Measurements from ENCODE around the gene VPS4B.
A peak's percentile ranks its signal among the peaks of the same experiment; 100 is the strongest.
"Not testable (repeated sequence)": the region's sequence is repeated elsewhere in the genome, so short reads cannot be mapped to it uniquely, and the experiment has no call there.

Gene VPS4B

DNA sequence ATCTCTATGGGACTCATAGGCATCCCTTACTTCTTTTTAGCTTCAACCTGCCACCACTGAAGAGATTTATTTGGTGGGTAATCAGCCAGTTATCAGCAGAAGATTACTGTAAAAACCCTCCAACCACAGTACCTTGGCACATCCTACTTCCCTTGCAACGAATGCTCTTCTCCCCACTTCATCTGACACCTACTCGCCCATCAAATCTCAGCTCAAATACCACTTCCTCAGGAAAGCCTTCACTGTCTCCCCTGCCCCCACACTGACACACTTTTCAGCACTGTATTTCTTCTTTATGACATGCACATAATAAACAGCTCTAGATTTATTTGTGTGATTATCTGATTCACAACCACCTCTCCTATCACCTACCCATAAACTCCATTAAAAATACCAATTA lies 58.3 kb downstream of the VPS4B start:
- peaks cover 7% of the 10 kb centered on the region; the same call in 1 of the 2 replicates for H3K4me1 ChIP-seq (ENCODE audit: control insufficient read depth, insufficient read depth, low read length)
- ChIA-PET CTCF (interaction anchor here (0.6 to 3.7 kb wide), 6 partner anchors 13 to 312 kb away, joined by 3 to 22 read pairs (median 3); no protein-coding TSS in a partner anchor), POLR2A (no interaction called here)
- peaks cover 28 to 31% of the 10 kb centered on the region in 2 experiments for H3K36me3 ChIP-seq (ENCODE audit: control insufficient read depth in 2 of 2, insufficient read depth in 1 of 2, low read length in 2 of 2)
- no peaks in the 10 kb centered on the region for H3K9me3 ChIP-seq (ENCODE audit: control insufficient read depth, insufficient read depth, low read depth, low read length)
- no peak overlapping the region for H3K4me3 ChIP-seq (ENCODE audit: low read depth, low read length)
- no peak overlapping the region for H3K27ac ChIP-seq (ENCODE audit: extremely low read depth, low read depth, low read length)
- TF ChIP-seq ZFP41 (tag by site-specific recombination; IDR thresholded peaks at IDR 0.05; ENCODE audit: borderline replicate concordance): no peak
- no peak for TF ChIP-seq ZNF555 (tag by site-specific recombination; conservative IDR thresholded peaks at IDR 0.05)
- TF ChIP-seq, protein P1, sequence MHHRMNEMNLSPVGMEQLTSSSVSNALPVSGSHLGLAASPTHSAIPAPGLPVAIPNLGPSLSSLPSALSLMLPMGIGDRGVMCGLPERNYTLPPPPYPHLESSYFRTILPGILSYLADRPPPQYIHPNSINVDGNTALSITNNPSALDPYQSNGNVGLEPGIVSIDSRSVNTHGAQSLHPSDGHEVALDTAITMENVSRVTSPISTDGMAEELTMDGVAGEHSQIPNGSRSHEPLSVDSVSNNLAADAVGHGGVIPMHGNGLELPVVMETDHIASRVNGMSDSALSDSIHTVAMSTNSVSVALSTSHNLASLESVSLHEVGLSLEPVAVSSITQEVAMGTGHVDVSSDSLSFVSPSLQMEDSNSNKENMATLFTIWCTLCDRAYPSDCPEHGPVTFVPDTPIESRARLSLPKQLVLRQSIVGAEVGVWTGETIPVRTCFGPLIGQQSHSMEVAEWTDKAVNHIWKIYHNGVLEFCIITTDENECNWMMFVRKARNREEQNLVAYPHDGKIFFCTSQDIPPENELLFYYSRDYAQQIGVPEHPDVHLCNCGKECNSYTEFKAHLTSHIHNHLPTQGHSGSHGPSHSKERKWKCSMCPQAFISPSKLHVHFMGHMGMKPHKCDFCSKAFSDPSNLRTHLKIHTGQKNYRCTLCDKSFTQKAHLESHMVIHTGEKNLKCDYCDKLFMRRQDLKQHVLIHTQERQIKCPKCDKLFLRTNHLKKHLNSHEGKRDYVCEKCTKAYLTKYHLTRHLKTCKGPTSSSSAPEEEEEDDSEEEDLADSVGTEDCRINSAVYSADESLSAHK (tag by site-specific recombination; IDR thresholded peaks at IDR 0.05): no peak
- no peak for TF ChIP-seq ZNF561 (tag by site-specific recombination; IDR thresholded peaks at IDR 0.05; ENCODE audit: borderline replicate concordance)
- no peak for TF ChIP-seq ZNF2 (tag by site-specific recombination; IDR thresholded peaks at IDR 0.05)
- peak; percentile 65; the same call in 1 of the 2 replicates for TF ChIP-seq EGR2 (tag by site-specific recombination; IDR thresholded peaks at IDR 0.05; ENCODE audit: low read depth)
- peak; percentile 63 for TF ChIP-seq ZFHX2 (tag by site-specific recombination; conservative IDR thresholded peaks at IDR 0.05)
- no peak for TF ChIP-seq ZBTB20 (tag by site-specific recombination; IDR thresholded peaks at IDR 0.05)
- TF ChIP-seq ZNF623 (tag by site-specific recombination; IDR thresholded peaks at IDR 0.05): peak; percentile 49
- no peak for TF ChIP-seq ZNF521 (tag by site-specific recombination; IDR thresholded peaks at IDR 0.05)
- TF ChIP-seq, protein P2, sequence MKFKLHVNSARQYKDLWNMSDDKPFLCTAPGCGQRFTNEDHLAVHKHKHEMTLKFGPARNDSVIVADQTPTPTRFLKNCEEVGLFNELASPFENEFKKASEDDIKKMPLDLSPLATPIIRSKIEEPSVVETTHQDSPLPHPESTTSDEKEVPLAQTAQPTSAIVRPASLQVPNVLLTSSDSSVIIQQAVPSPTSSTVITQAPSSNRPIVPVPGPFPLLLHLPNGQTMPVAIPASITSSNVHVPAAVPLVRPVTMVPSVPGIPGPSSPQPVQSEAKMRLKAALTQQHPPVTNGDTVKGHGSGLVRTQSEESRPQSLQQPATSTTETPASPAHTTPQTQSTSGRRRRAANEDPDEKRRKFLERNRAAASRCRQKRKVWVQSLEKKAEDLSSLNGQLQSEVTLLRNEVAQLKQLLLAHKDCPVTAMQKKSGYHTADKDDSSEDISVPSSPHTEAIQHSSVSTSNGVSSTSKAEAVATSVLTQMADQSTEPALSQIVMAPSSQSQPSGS (tag by site-specific recombination; IDR thresholded peaks at IDR 0.05; ENCODE audit: low read depth): no peak
- TF ChIP-seq ZNF223 (tag by site-specific recombination; IDR thresholded peaks at IDR 0.05): no peak

- peak; percentile 86 for TF ChIP-seq ZNF146 (tag by site-specific recombination; IDR thresholded peaks at IDR 0.05)
- TF ChIP-seq, protein P3, sequence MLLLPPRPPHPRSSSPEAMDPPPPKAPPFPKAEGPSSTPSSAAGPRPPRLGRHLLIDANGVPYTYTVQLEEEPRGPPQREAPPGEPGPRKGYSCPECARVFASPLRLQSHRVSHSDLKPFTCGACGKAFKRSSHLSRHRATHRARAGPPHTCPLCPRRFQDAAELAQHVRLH (tag by site-specific recombination; IDR thresholded peaks at IDR 0.05): peak; percentile 63; the same call in 1 of the 2 replicates
- H3K4me3 ChIP-seq (ENCODE audit: low read depth, low read length); H3K27ac ChIP-seq (ENCODE audit: extremely low read depth, low read depth, low read length); H3K9me3 ChIP-seq (ENCODE audit: control insufficient read depth, insufficient read depth, low read depth, low read length); POLR2A ChIA-PET; H3K4me1 ChIP-seq (ENCODE audit: control insufficient read depth, insufficient read depth, low read length): not testable (repeated sequence)
- CTCF ChIA-PET: interaction anchor here (0.6 to 3.7 kb wide), 7 partner anchors 13 to 312 kb away, joined by 3 to 22 read pairs (median 3); no protein-coding TSS in a partner anchor
- peaks cover 28 to 36% of the 10 kb centered on the region in 2 experiments for H3K36me3 ChIP-seq (ENCODE audit: control insufficient read depth in 2 of 2, insufficient read depth in 1 of 2, low read length in 2 of 2)
Observed at GRCh38 chr18:63363420-63363819, 58.9 kb downstream of the VPS4B start.

- no peak overlapping the region for H3K27ac ChIP-seq (ENCODE audit: extremely low read depth, low read depth, low read length)
- CTCF ChIA-PET: interaction anchor here (0.6 to 4.2 kb wide), 3 partner anchors 15 to 123 kb away, joined by 3 to 23 read pairs (median 3); no protein-coding TSS in a partner anchor
- H3K9me3 ChIP-seq (ENCODE audit: control insufficient read depth, insufficient read depth, low read depth, low read length): no peaks in the 10 kb centered on the region
- no peaks in the 10 kb centered on the region for H3K4me1 ChIP-seq (ENCODE audit: control insufficient read depth, insufficient read depth, low read length)
- H3K36me3 ChIP-seq (ENCODE audit: control insufficient read depth in 2 of 2, insufficient read depth in 1 of 2, low read length in 2 of 2): peaks cover 63 to 94% of the 10 kb centered on the region in 2 experiments
- POLR2A ChIA-PET: interaction anchor here (2.0 kb wide), 1 partner anchor 9 kb away, joined by 7 read pairs; no protein-coding TSS in a partner anchor
- no peak overlapping the region for H3K4me3 ChIP-seq (ENCODE audit: low read depth, low read length)
- TF ChIP-seq ZNF629 (tag by site-specific recombination; IDR thresholded peaks at IDR 0.05) (no peak), OVOL3 (tag by site-specific recombination; IDR thresholded peaks at IDR 0.05) (no peak), ZNF214 (tag by site-specific recombination; IDR thresholded peaks at IDR 0.05; ENCODE audit: borderline replicate concordance) (no peak), ZNF48 (tag by site-specific recombination; IDR thresholded peaks at IDR 0.05) (no peak)
- TF ChIP-seq, protein P4, sequence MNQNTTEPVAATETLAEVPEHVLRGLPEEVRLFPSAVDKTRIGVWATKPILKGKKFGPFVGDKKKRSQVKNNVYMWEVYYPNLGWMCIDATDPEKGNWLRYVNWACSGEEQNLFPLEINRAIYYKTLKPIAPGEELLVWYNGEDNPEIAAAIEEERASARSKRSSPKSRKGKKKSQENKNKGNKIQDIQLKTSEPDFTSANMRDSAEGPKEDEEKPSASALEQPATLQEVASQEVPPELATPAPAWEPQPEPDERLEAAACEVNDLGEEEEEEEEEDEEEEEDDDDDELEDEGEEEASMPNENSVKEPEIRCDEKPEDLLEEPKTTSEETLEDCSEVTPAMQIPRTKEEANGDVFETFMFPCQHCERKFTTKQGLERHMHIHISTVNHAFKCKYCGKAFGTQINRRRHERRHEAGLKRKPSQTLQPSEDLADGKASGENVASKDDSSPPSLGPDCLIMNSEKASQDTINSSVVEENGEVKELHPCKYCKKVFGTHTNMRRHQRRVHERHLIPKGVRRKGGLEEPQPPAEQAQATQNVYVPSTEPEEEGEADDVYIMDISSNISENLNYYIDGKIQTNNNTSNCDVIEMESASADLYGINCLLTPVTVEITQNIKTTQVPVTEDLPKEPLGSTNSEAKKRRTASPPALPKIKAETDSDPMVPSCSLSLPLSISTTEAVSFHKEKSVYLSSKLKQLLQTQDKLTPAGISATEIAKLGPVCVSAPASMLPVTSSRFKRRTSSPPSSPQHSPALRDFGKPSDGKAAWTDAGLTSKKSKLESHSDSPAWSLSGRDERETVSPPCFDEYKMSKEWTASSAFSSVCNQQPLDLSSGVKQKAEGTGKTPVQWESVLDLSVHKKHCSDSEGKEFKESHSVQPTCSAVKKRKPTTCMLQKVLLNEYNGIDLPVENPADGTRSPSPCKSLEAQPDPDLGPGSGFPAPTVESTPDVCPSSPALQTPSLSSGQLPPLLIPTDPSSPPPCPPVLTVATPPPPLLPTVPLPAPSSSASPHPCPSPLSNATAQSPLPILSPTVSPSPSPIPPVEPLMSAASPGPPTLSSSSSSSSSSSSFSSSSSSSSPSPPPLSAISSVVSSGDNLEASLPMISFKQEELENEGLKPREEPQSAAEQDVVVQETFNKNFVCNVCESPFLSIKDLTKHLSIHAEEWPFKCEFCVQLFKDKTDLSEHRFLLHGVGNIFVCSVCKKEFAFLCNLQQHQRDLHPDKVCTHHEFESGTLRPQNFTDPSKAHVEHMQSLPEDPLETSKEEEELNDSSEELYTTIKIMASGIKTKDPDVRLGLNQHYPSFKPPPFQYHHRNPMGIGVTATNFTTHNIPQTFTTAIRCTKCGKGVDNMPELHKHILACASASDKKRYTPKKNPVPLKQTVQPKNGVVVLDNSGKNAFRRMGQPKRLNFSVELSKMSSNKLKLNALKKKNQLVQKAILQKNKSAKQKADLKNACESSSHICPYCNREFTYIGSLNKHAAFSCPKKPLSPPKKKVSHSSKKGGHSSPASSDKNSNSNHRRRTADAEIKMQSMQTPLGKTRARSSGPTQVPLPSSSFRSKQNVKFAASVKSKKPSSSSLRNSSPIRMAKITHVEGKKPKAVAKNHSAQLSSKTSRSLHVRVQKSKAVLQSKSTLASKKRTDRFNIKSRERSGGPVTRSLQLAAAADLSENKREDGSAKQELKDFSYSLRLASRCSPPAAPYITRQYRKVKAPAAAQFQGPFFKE (tag by site-specific recombination; IDR thresholded peaks at IDR 0.05; ENCODE audit: borderline replicate concordance): no peak
Observed at GRCh38 chr18:63356272-63356896, 65.9 kb downstream of the VPS4B start.

All from HEK293 (cell line).